Lower lobe of right lung (tissue), 2 donors: ENCODE measurements around the gene POLR2I. TPM values are rescaled to one million over a fixed set of nuclear protein-coding genes. Genes with fewer than 3 reads are reported as not detected.

Experiments
- ATAC-seq, 2 donors: fragments of 200-7000 bp; cut with Tn5 transposase; one replicate each; pipeline ENCODE4 v1.9.1; 2020 to 2022; ENCODE audit warnings: mild to moderate bottlenecking in 2 of 2, moderate library complexity in 2 of 2
- DNase-seq: peaks from one replicate; pipeline ENCODE4 v3.0.0-alpha.2; 2020
- H3K27ac ChIP-seq: fragments of 200-600 bp; one replicate; pipeline ENCODE4 v1.8.0; 2022
- H3K27me3 ChIP-seq: fragments of 200-600 bp; one replicate; pipeline ENCODE4 v1.8.0; 2022; ENCODE audit warnings: low read depth
- H3K36me3 ChIP-seq: fragments of 200-600 bp; one replicate; pipeline ENCODE4 v1.8.0; 2022; ENCODE audit warnings: mild to moderate bottlenecking
- H3K4me1 ChIP-seq: fragments of 200-600 bp; one replicate; pipeline ENCODE4 v1.8.0; 2022
- H3K4me3 ChIP-seq: fragments of 200-600 bp; one replicate; pipeline ENCODE4 v1.8.0; 2022; ENCODE audit warnings: mild to moderate bottlenecking
- H3K9me3 ChIP-seq: fragments of 200-600 bp; one replicate; pipeline ENCODE4 v1.8.0; 2022
- CTCF ChIP-seq: fragments of 200-600 bp; IDR thresholded peaks from one replicate; pipeline ENCODE4 v1.8.0; 2022; ENCODE audit warnings: antibody characterized with exemption, mild to moderate bottlenecking
- intact Hi-C: fragments of 100-400 bp; cut with DNase I; formaldehyde crosslinking; loops from one replicate; pipeline ENCODE4 v1.11.0; 2022
- total RNA-seq: library from RNA; stranded (reverse); fragmentation: NEBNext Ultra II Directional; extraction: Animal tissue kit (Norgen Biotek cat#: 25700); gene quantifications from one replicate; pipeline ENCODE4 v1.2.1, GENCODE V29; 2021
- donor health status: DM: no; HTN: yes; CAD: no; lungs with severe emphysema.

The POLR2I gene
- total RNA-seq, 1 donor from 2014 or later: 38.7 TPM

GRCh38 chr19:36108684-36109083 lies 6.0 kb downstream of the POLR2I start:
- no peak for ATAC-seq
- Histone ChIP-seq H3K36me3 (peaks cover 33% of the 10 kb centered on the region), H3K9me3 (no peaks in the 10 kb centered on the region), H3K4me3 (no peak overlapping the region), H3K27me3 (no peaks in the 10 kb centered on the region), H3K27ac (no peak overlapping the region), H3K4me1 (peaks cover 6% of the 10 kb centered on the region)
- no peak for DNase-seq
- no peak for TF ChIP-seq CTCF
- intact Hi-C loops: no loop called here

- Histone ChIP-seq H3K27ac (no peak overlapping the region), H3K27me3 (no peaks in the 10 kb centered on the region), H3K9me3 (no peaks in the 10 kb centered on the region), H3K4me3 (no peak overlapping the region), H3K4me1 (no peaks in the 10 kb centered on the region), H3K36me3 (peaks cover 16% of the 10 kb centered on the region)
- intact Hi-C loops: no loop called here
- TF ChIP-seq CTCF: no peak
- no peak for ATAC-seq
- DNase-seq: no peak
Observed at GRCh38 chr19:36106991-36107390, 7.7 kb downstream of the POLR2I start.

GRCh38 chr19:36106441-36106840 lies 8.2 kb downstream of the POLR2I start:
- Histone ChIP-seq H3K4me3 (no peak overlapping the region), H3K27ac (no peak overlapping the region), H3K27me3 (no peaks in the 10 kb centered on the region), H3K36me3 (peaks cover 10% of the 10 kb centered on the region), H3K9me3 (no peaks in the 10 kb centered on the region), H3K4me1 (no peaks in the 10 kb centered on the region)
- intact Hi-C loops: no loop called here
- ATAC-seq: no peak
- no peak for TF ChIP-seq CTCF
- no peak for DNase-seq

- H3K4me1 ChIP-seq: no peaks in the 10 kb centered on the region
- intact Hi-C loops: no loop called here
- H3K27me3 ChIP-seq: no peaks in the 10 kb centered on the region
- no peak for DNase-seq
- H3K27ac ChIP-seq: no peak overlapping the region
- H3K36me3 ChIP-seq: no peaks in the 10 kb centered on the region
- TF ChIP-seq CTCF: no peak
- ATAC-seq: no peak
- H3K4me3 ChIP-seq: no peak overlapping the region
- H3K9me3 ChIP-seq: no peaks in the 10 kb centered on the region
Observed at GRCh38 chr19:36103842-36104552, 10.7 kb downstream of the POLR2I start.

GRCh38 chr19:36103040-36103626 lies 11.5 kb downstream of the POLR2I start:
- H3K36me3 ChIP-seq: no peaks in the 10 kb centered on the region
- H3K4me3 ChIP-seq: no peak overlapping the region
- TF ChIP-seq CTCF: no peak
- intact Hi-C loops: no loop called here
- no peak for ATAC-seq
- H3K27me3 ChIP-seq: no peaks in the 10 kb centered on the region
- no peaks in the 10 kb centered on the region for H3K4me1 ChIP-seq
- no peaks in the 10 kb centered on the region for H3K9me3 ChIP-seq
- no peak for DNase-seq
- H3K27ac ChIP-seq: no peak overlapping the region
